ENCODE data around the gene FAM81A.

DNA sequence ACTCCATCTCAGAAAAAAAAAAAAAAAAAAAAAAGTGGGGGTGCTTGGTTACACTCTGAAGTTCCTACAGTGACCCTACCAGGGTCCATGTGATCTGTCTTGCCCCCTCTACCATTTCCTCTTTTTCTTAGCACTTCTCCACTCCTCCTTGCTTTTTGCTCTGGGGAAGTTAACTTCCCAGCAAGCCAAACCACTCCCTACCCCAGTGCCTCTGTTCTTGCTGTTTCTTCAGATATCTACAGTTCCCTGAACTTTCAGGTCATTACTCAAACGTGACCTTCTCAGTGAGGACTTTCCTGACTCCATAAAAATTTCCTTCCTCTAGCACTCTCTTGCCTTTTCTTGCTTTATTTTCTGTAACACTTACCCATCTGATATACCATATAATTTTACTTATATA lies 112.5 kb downstream of the FAM81A start:
- no peak for TF ChIP-seq CTCF (IDR thresholded peaks at IDR 0.05)
- no peak for TF ChIP-seq POLR2A (IDR thresholded peaks at IDR 0.05)

All from ovary (tissue), 3 donors.